IPS-NIHi11 (cell line): ENCODE data around the gene ZG16.
"Not testable (repeated sequence)": the region's sequence is repeated elsewhere in the genome, so short reads cannot be mapped to it uniquely, and the experiment has no call there.

Source experiments
- DNase-seq: peaks from one replicate; pipeline ENCODE4 v3.0.0; 2012; ENCODE audit warnings: mixed read lengths, low spot score

The ZG16 gene

DNA sequence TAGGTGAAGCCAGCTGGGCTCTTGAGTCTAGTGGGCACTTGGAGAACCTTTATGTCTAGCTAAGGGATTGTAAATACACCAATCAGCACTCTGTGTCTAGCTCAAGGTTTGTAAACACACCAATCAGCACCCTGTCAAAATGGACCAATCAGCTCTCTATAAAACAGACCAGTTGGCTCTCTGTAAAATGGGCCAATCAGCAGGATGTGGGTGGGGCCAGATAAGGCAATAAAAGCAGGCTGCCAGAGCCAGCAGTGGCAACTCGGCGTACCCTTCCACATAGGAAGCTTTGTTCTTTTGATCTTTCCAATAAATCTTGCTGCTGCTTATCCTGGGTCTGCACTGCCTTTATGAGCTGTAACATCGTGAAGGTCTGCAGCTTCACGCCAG, 29.3 kb upstream of the ZG16 start:
- not testable (repeated sequence) for DNase-seq

DNA sequence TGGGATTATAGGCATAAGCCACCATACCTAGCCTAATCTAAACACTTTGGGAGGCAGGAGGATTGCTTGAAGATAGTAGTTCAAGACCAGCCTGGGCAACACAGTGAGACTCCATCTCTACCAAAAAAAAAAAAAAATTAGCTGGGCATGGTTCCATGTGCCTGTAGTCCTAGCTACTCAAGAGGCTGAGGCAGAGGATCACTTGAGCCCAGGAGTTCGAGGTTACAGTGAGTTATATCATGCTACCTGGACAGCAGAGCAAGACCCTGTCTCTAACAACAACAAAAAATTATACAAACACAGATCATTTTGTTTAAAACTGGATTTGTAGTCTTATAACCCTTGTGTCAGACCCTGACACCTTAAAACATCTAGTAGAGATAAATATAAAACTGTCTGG, 24.5 kb upstream of the ZG16 start:
- no peak for DNase-seq

DNA sequence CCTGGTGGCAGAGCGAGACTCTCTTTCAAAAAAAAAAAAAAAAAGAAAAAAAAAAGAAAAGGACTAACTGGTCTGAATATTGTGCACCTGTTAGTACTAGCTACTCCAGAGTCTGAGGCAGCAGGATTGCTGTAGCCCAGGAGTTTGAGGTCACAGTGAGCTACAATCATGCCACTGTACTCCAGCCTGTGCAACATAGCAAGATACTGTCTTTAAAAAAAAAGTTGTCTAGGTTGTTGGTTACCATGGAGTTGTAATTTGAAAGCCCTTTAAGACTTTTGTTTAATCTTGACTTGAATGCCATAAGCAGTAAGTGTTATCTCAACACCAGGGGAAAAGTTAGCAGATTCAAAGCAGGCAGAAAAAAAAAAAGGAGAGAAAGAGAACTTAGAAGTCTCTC, 21.4 kb upstream of the ZG16 start:
- no peak for DNase-seq

DNA sequence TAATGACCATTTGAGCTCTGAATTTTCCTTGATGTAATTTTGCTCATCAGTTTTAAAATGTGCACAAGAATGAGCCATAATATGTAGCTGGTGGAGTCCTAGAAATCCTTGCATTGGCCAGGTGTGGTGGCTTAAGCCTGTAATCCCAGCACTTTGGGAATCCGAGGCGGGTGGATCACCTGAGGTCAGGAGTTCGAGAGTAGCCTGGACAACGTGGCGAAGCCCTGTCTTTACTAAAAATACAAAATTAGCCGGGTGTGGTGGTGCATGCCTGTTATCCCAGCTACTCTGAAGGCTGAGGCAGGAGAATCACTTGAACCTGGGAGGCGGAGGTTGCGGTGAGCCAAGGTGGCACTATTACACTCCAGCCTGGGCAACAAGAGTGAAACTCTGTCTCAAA, 21.0 kb upstream of the ZG16 start:
- not testable (repeated sequence) for DNase-seq

DNA sequence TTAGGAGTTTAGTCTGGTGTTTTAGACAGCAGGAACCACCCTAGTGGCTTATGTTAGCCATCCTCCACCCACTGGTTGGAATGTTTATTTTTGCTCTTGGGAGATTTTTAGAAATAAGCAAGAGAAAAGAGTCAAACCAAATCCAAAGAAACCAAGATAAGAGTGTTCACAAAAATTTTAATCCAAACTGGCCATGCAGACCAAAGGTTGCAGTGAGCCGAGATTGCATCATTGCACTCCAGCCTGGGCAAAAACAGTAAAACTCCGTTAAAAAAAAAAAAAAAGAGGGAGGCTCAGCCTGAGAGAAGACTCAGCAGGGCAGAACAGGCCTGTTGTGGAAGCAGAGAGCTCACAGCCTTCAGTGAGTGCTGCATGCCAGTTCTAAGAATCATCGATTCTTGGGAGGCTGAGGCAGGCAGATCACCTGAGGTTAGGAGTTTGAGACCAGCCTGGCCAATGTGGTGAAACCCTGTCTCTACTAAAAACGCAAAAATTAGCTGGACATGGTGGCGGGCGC, 20.0 kb upstream of the ZG16 start:
- DNase-seq: no peak

DNA sequence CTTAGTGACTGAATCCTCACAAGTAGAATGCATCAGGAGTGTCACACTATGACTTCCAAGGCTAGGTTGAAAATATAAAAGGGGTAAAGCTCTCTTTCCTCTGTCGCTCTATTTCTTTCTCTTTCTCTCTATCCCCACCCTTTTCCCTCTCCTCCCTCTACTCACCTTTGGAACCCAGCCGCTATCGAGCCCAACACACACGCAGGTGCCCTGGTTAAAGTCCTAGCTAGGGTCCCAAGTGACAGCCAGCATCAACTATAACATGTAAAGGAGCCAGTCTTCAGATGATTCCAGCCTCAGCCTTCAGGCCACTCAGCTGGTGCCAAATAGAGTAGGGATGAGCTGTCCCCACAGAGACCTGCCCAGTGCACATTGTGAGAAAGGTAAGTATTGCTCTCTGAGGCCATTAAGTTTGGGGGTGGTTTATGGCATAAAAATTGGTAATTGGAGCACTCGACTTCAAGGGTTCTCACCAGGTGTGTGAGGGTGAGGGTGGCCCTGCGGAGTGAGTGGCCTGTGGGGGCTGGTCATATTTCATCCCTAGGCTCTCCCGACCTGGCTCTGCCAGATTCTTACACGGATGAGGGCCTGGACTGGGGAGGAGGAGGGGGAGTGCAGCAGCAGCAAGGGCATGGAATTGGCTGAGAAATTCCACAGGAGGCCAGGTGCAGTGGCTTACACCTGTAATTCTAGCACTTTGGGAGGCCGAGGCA, 17.3 kb upstream of the ZG16 start:
- peak; percentile 35 for DNase-seq

DNA sequence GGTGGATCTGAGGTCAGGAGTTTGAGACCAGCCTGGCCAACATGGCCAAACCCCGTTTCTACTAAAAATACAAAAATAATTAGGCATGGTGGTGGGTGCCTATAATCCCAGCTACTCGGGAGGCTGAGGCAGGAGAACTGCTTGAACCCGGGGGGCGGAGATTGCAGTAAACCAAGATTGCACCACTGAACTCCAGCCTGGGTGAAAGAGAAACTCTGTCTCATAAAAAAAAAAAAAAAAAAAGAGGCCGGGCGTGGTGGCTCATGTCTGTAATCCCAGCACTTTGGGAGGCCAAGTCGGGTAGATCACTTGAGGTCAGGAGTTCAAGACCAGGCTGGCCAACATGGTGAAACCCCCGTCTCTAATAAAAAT, 16.8 kb upstream of the ZG16 start:
- not testable (repeated sequence) for DNase-seq

DNA sequence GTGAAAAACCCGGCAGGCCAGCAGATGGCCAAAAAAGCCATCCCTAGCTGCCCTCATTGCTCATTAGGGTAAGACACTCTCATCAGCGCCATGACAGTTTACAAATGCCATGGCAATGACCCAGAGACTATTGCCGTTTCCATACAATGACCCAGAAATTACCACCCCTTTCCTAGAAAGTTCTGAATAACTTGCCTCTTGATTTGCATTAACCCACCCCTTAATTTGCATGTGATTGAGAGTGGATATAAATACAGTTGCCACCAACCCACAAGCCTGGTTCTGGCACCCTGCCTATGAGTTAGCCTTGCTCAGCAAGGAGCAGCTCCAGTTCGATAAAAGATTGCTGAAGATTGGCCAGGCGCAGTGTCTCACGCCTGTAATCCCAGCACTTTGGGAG, 16.2 kb upstream of the ZG16 start:
- no peak for DNase-seq

DNA sequence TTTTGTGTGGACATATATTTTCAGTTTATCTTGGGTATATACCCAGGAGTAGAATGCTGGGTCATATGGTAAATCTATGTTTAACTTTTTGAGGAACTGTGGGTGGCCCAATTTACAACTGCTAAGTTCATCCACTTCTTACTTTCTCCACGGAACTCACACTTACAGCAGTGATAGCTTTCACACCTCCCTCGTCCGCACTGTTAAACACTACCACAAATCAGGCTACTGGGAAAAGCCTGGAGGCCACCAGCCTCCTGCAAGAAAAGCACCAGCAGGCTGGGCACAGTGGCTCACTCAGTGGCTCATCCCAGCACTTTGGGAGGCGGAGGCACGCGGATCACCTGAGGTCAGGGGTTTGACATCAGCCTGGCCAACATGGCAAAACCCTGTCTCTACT, 14.7 kb upstream of the ZG16 start:
- no peak for DNase-seq

DNA sequence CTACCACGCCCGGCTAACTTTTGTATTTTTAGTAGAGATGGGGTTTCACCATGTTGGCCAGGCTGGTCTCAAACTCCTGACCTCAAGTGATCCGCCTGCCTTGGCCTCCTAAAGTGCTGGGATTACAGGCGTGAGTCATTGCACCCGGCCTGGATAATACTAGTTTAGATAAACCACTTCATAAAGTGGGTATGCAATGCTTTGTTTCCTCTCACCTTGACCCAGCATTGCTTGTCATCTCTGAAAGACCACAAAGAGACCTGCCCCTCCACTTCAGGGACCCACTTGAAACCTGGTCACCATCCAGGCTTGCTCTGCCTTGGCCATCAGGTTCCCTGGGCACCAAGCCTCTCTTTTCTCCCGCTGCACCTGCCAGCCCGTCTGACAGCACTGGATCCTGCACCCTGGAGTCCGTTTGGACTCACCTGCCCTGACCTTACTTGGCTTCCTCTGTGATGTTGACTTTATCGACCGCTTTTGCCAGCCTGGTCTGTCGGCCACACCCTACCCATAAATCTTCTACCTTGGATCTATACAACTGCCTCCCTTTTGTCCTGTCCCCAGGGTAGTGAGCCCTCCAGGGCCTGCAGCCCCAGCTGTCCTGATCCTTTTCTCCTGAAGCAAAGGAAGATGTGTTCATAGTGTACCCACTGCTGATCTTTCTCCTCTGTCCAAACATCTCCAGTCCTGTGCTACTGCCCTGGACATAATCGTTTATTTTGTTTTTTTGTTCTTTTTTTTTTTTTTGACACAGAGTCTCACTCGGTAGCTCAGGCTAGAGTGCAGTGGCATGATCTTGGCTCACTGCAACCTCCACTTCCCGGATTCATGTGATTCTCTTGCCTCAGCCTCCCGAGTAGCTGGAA, 12.7 kb upstream of the ZG16 start:
- DNase-seq: no peak

DNA sequence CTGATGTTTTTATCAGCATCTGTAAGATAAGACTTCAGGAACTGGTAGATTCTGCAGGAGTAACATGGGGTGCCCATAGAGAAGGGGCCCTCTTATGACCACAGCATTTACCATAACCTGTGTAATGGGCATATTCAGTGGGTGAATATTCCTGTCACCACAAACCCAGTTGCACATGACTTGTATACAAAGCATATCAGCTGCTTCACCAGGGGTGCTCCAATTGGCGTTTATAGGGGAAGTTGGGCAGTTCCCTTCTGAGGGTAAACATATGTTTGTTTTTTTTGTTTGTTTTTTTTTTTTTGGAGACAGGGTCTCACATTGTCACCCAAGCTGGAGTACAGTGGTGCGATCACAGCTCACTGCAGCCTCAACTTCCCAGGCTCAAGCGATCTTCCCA, 11.5 kb upstream of the ZG16 start:
- DNase-seq: no peak

DNA sequence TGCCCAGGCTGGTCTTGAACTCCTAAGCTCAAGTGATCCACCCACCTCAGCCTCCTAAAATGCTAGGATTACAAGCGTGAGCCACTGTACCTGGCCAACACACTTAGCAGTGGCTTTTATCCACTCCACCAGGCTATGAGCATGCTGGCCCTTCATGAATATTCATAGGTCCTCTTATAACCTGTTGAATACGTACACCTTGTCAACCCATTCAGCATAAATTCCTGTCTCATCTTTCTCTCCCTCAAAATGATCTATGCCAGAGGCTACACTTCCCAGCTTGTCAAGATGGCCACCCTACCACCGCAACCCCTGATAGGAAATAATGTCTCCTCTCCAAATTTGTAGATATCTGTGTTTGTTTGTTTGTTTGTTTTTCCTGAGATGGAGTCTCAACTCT, 11.0 kb upstream of the ZG16 start:
- no peak for DNase-seq

DNA sequence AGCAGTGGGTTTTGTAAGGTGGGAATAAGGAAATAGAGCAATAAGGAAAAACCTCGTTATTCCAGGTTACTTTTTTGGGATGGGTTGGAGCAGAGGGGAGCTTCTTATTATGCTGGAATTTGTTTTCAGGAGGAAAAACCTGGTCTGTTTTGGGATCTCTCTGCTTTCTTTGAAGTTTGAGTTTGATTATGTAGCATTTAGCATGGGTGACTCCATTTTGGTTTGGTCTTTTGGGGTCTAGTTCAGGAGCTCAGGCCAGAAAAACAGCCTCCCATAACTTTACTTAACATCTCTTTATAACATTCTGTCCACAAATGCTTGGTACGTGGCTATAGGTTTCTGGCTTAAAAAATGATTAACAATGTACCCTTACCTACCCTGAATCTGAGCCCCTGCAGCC, 8.5 kb upstream of the ZG16 start:
- DNase-seq: no peak

DNA sequence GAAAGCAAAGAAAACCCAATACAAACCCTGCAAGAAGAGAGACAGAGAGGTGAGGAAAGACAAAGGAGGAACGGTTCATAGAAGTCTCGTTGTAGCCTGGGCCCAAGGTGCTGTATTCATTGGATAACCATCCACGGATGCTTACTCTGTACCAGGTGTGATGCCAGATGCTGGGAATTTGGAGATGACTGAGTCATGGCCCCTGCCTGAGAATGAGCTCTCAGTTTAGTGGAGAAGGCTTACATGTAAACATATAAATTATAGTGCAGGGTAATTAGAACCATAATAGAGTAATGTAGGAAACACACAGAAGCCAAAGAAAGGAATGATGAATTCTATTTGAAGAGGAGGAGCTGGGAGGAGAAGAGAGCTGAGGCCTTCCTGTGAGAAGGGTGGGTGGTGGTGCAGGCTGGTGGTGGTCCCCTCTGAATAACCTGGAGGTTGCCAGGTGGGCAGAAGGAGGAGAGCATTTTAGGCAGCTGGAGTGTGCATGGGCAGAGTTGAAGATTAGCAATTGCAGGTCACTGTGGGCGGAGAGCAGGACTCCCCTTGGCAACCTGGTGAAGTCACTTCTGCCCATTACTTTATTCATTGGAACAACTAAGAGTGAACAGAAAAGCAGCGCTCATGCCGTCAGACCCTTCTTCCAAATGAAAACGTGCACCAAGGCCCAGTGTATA, 7.7 kb upstream of the ZG16 start:
- DNase-seq: no peak

DNA sequence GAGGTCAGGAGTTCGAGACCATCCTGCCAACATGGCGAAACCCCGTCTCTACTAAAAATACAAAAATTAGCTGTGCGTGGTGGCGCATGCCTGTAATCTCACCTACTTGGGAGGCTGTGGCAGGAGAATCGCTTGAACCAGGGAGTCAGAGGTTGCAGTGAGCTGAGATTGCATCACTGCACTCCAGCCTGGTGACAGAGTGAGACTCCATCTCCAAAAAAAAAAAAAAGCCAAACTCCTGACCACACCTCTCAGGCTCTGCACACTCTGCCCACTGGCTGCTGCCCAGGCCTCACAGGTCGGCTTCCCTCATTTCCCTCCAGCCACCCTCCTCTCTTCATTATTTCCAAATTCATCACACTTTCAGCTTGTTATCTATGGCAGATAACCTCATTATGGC, 5.7 kb upstream of the ZG16 start:
- DNase-seq: not testable (repeated sequence)

DNA sequence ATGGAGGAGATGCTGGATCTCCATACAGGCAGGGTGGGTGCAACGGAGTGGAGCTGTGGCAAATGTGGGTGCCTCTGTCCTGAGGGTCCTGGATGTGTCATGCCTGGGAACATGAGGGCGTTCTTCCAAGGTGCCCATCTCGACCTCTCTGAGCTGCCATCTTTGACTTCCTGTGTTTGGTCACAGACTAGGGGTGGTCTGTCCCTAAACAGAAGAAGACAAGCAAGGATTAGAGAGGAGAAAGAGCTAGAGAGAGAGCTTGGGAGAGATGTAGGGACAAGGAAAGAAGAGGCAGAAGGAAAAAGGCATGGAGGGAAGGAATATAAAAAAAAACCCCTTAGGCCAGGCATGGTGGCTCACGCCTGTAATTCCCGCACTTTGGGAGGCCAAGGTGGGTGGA, 3.3 kb upstream of the ZG16 start:
- DNase-seq: no peak

DNA sequence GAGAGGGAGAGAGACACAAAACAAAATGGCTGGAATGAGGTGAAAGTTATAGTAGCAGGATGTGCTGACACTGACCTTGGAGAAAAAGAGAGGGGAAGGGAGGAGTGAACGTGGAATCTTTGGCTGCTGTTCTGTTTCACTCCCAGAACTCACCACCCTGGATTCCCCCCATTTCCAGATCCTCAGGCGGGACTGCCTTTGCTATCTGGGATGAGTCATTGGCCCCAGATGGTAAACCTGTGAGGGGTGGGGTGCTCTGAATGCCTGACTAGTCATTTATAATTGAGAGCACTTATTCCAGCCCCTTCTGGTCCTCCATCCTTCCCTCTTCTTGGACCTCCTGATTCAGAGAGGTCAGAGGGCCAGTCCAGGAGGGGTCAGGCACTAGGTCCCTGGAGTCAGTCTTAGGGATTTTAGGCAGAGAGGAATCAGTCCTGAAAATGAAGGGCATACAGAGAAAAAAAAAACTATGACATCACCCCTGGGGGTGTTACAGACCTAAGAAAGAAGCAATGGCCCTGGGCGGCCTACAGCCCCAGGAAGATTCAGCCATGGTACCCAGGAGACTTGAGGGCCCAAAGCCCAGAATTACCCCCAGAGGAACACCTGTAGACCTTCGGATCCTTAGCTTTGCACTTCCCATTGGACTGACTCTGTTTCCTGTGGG, 2.2 kb upstream of the ZG16 start:
- DNase-seq: no peak

DNA sequence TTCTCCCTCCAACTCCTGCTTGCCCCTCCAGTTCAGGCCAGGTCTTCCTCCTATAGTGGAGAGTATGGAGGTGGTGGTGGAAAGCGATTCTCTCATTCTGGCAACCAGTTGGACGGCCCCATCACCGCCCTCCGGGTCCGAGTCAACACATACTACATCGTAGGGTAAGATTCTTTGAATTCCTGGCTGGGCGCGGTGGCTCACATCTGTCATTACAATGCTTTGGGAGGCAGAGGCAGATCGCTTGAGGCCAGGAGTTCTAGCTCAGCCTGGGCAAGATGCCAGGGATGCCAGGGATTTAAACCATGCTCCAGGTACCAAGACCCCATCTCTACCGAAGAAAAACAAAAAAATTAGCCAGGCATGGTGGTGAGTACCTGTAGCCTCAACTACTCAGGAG, 1.4 kb downstream of the ZG16 start:
- DNase-seq: no peak

DNA sequence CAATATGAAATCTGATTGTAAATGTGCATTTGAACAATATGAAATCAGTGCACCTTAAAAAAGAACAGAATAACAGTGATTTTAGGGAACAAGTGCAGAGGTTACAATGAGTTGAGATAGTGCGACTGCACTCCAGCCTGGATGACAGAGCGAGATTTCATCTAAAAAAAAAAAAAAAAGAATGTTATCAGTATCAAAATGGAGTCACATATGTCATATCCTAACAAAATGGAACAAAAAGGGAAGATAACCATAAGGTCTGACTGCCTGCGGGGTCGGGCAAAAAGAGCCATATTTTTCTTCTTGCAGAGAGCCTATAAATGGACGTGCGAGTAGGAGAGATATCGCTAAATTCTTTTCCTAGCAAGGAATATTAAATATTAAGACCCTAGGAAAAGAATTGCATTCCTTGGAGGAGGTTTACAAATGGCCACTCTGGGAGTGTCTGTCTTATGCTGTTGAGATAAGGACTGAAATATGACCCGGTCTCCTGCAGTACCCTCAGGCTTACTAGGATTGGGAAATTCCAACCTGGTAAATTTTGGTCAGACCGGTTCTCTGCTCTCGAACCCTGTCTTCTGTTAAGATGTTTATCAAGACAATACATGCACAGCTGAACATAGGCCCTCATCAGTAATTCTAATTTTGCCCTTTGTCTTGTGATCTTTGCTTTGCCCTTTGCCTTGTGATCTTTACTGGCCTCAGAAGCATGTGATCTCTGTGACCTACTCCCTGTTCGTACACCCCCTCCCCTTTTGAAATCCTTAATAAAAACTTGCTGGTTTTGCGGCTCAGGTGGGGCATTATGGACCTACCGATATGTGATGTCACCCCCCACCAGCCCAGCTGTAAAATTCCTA, 5.3 kb downstream of the ZG16 start:
- DNase-seq: not testable (repeated sequence)

DNA sequence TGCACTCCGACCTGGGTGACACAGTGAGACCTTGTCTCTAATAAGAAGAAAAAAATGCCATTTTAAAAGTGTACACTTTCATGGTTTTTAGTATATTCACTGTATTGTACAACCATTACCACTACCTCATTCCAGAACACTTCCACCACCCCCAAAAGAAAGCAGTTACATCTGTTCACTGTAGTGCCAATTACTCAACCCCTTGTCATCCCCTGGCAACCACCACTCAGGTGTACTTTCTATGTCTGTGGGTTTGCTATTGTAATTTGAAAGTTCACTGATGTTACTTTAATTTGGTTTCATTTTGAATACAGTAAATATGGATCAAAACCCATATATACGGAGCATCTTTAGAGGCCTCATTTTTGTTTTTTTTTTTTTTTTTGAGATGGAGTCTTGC, 6.1 kb downstream of the ZG16 start:
- no peak for DNase-seq

DNA sequence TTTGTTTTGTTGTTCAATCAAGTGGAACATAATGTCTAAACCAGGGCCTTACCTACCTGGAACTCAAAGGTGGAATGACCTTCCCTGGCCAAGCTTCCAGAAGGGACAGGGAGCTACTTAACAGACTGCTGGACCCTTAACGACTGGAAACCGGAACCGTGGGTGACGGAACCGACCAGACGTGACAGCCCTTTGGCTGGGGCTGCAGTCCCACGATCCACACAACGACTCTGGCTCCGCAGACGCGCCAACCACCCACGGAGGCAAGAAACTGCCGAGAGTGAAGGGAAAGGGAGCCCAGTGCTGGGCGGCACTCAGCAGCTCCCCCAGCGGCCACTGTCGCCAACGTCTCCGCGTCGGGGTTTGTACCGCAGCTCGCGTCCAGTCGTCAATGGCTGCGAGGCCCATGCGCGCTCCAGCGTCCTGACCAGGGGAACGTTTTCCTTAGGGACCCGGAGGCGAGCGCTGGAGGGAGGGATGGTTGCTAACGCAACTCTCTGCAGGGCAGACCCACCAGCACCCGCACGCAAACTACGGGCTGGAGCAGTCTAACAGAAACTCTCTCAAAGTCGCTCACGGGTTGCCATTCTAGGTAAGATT, 6.9 kb downstream of the ZG16 start:
- peak; percentile 88 for DNase-seq
